ENCODE results near the gene EHD2.
"Not testable (repeated sequence)": the region's sequence is repeated elsewhere in the genome, so short reads cannot be mapped to it uniquely, and the experiment has no call there.

Gene EHD2

GRCh38 chr19:47752440-47753211 is 39.4 kb downstream of the EHD2 start:
- no peak for DNase-seq

- DNase-seq: no peak
Observed at GRCh38 chr19:47754206-47755064, 41.2 kb downstream of the EHD2 start.

GRCh38 chr19:47755065-47755761 is 42.0 kb downstream of the EHD2 start:
- DNase-seq: no peak

DNA sequence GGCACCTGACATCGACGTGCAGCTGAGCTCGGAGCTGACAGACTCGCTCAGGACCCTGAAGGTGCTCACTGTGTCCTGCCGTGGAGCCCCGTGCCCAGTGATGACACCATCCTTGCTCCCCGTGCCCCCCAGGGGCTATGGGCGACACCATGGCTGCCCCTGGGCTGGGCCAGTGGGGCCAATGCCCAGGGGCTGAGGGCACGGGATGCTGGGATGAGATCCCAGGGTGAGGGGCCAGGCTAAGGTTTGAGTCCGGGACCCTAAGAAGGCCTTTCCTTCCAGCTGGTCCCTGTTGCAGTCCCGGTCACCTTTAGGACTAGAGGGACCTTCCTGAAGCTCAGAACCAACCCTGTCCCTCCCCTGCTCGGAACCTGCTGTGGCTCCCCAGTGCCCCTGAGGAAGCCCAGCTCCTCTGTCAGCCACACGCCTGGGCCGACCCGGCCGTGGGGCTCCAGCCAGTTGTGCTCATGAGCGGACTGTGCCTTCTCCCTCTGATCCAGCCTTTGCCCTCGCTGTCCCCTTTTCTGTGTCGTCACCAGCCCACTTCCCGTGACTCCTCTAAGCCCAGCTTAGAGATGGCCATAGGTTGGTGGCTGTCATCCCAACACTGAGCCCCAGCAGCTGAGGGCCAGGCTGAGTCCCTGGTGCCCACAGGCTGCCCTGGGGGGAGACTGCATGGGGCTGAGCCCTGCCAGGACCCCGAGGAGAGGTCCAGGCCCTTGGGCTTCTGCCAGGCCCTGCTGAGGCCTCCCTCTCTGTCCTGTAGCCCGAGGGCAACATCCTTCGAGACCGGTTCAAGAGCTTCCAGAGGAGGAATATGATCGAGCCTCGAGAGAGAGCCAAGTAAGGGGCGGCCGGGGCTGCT is 42.8 kb downstream of the EHD2 start:
- no peak for DNase-seq

DNA sequence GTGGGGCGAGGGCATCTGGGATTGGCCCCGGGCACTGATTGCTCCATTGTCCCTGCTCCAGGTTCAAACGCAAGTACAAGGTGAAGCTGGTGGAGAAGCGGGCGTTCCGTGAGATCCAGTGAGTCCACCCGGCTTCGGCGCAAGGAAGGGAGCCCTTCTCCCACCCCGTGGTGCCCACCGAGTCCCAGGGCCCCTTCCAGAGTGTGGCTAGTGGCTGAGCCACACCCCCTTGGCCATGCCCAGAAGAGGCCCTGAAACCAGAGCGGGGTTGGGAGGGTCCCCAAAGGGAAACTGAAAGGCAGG is 43.4 kb downstream of the EHD2 start:
- DNase-seq: no peak

DNA sequence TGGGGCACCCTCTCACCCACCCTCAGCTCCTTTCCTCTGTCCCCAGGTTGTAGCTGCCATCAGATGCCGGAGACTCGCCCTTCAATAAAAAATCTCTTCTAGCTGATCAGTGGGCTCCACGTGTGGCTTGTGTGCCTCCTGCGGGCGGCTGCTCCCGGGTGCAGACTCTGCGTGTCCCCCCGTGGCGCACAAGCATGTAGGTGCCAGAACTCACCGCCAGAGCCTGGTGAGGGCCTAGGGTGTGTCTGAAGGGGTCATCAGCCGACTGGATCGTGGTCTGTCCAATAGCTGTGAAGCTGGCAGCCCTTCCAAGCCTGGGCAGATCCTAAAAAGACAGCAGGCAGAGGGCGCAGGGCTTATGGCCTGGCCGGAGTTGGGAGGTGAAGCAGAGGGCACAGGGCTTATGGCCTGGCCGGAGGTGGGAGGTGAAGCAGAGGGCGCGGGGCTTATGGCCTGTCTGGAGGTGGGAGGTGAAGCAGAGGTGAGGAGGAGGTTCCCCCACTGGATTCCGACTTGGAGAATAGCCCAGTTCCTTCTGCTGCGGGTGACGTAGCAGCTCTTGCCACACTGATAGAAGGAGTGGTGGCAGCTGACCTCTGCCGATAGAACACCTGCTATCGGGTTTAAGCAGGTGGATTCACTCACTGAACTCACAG is 43.9 kb downstream of the EHD2 start:
- no peak for DNase-seq

GRCh38 chr19:47757617-47758442 is 44.6 kb downstream of the EHD2 start:
- no peak for DNase-seq

GRCh38 chr19:47758443-47758804 is 45.2 kb downstream of the EHD2 start:
- no peak for DNase-seq

- no peak for DNase-seq
Observed at GRCh38 chr19:47760632-47760999, 47.4 kb downstream of the EHD2 start.

DNA sequence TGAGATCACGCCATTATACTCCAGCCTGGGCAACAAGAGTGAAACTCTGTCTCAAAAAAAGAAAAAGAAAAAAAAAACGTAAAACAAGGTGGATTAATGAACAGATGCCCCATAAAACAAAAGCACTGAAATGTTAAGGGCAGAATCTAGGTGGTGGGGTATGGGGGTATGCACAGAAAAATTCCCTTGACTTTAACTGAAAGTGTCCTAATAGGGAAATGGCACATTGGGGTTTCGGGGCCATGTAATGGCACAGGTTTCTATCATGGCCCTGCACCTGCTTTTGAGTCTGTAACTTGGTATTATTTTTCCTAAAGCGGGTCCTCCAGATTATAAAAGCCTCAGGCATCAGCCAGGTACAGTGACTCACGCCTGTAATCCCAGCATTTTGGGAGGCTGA is 48.3 kb downstream of the EHD2 start:
- DNase-seq: no peak

GRCh38 chr19:47762151-47762550 is 48.9 kb downstream of the EHD2 start:
- DNase-seq: no peak

DNA sequence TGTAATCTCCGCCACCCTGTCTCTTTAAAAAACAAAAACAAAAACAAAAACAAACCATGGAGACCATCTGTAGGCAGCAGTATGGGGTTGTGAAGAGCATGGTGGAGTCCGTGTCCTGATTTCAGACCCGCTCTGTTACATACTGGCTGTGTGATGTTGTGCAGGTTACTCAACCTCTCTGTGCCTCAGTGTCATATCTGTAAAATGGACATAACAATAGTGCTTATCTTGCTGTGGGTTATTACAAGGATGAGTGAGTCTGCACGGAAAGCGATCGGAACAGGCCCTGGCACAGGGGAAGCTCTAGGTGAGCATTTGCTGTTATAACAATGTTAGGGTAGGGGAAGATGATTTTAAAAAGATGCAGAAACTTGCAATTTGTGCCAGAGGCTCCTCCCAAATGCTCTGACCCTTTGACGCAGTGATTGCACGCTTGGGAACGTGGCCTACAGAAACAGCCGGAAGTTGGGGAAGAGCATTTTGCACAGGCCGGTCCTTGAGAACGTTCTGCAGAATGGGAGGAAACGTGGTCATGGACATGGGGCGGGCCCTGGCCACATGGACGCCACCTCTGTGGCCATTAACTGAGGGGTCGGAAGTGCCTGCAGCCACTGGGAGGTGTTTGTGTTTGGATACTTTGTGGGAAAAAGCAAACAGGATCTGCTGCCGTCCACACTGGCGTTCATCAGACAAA is 49.5 kb downstream of the EHD2 start:
- DNase-seq: no peak

DNA sequence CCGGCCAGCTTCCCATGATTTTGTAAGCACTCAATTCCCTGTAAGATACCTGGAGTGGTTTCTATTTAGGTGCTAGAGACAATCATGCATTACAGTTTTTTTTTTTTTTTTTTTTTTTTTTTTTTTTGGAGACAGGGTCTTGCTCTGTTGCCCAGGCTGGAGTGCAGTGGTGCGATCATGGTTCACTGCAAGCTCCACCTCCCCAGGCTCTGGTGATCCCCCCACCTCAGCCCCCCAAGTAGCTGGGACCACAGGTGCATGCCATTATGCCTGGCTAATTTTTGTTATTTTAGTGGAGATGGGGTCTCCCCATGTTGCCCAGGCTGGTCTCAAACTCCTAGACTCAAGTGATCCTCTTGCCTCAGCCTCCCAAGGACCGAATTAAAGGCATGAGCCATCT is 51.5 kb downstream of the EHD2 start:
- DNase-seq: not testable (repeated sequence)

DNA sequence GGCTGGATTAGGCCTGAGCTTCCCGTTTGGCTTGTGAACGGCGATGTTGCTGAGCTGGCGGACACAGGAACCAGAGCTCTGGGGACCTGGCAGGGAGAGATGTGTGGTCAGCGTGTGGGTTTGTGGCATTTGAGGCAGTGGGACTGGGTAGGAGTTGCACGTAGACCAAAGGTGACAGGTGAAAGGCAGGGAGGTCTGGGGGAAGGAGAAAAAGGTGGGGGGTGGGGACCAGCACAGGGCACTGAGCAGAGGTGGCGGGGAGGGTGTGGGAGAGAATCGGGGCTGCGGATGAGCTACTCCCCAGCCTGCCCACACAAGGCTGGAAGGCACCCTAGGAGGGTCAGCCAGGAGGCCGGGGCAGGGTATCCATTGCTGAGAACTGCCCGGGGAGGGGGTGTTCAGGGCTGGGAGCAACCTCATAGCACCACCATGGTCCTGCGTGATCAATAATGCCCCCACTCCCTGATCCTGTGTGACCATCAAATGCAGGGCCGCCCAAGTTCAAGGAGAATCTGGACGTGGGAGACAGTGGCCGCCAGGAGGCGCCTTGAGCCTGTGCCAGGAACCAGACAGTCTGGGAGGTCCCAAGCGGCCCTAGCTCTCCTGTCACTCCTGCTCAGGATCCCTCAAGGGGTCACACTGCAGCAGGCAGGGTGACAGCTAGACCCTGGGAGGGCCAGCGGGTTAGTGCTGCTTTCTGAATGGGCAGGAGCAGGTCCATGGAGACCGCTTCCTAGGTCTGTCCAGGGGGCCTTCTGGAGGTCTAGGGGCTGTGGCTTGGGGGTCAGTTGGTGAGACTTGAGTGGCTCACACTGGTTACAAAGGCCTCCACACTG is 52.5 kb downstream of the EHD2 start:
- DNase-seq: peak; percentile 49

GRCh38 chr19:47766359-47766620 is 53.1 kb downstream of the EHD2 start:
- no peak for DNase-seq

DNA sequence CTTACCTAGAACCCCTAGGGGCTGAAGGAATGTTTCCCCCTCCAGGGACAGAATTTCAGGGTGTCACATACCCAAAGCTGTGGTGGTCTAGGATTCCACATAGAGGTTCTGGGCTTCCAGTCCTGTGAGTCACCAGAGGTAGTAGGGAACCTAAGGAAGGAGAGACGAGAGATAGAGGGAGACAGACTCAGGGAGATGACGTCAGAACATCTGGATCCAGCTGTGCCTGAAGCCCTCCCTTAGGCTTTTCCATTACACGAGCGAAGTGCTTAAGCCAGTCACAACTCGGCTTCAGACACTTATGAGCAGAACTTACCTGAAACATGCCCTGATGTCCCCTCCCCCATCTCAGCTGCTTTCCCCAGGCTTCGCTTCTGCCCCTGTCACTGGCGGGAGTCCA is 53.4 kb downstream of the EHD2 start:
- no peak for DNase-seq

GRCh38 chr19:47767349-47767748 is 54.1 kb downstream of the EHD2 start:
- DNase-seq: no peak

- no peak for DNase-seq
Observed at GRCh38 chr19:47768604-47769003, 55.4 kb downstream of the EHD2 start.

DNA sequence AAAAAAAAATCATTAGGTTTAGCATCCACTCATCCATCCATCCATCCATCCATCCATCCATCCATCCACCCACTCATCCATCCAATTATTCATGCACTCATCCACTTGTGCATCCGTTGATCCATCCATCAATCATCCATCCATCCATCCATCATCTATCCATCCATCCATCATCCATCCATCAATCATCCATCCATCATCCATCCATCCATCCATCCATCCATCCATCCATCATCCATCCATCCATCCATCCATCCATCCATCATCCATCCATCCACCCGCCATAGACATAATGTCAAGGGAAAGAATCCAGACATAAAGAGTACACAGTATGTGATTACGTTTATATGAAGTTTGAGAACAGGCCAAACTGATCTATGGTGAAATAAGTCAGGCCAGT is 56.3 kb downstream of the EHD2 start:
- DNase-seq: no peak

DNA sequence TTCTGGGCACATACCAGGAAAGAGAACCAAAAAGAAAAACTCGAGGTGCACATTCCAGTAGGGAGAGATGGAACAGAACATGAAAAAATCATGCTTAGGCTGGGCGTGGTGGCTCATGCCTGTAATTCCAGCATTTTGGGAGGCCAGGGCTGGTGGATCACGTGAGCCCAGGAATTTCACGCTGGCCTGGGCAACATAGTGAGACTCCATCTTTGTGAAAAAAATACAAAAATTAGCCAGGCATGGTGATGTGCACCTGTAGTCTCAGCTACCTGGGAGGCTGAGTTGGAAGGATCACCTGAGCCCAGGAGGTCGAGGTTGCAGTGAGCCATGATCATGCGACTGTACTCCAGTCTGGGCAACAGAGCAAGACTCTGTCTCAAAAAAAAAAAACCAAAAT is 58.1 kb downstream of the EHD2 start:
- DNase-seq: not testable (repeated sequence)
